Fibroblast of upper back skin (primary cell): ENCODE data around the gene PTTG1IP.

Experiments used
- DNase-seq: peaks from one replicate; pipeline ENCODE4 v3.0.0-alpha.2; 2013

PTTG1IP gene

DNA sequence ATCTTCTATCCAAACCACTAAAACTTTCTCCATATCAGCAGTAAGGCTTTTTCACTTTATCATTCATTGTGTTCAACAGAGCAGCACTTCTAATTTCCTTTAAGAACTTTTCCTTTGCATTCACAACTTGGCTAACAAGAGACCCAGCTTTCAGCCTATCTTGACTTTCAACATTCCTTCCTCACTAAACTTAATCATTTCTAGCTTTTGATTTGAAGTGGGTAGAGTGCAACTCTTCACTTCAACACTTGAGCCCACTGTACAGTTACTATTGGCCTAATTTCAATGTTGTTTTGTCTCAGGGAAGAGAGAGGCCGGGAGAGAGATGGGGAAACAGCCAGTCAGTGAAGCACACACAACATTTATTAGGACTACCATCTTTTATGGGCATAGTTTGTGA, 73.8 kb downstream of the PTTG1IP start:
- no peak for DNase-seq
